Head of caudate nucleus (tissue), 42 donors: ENCODE results near the gene TRMT1.
A peak's percentile ranks its signal among the peaks of the same experiment; 100 is the strongest.

Experiments used
- DNase-seq, 42 donors: peaks; one replicate each; pipeline versions ENCODE4 v3.0.0 to v3.0.0-alpha.2; 2020 to 2021; ENCODE audit warnings: mixed read lengths in 7 of 42
- intact Hi-C: fragments of 100-400 bp; cut with DNase I; formaldehyde crosslinking; loops from one replicate; pipeline ENCODE4 v1.15.0; 2022

TRMT1 gene

DNA sequence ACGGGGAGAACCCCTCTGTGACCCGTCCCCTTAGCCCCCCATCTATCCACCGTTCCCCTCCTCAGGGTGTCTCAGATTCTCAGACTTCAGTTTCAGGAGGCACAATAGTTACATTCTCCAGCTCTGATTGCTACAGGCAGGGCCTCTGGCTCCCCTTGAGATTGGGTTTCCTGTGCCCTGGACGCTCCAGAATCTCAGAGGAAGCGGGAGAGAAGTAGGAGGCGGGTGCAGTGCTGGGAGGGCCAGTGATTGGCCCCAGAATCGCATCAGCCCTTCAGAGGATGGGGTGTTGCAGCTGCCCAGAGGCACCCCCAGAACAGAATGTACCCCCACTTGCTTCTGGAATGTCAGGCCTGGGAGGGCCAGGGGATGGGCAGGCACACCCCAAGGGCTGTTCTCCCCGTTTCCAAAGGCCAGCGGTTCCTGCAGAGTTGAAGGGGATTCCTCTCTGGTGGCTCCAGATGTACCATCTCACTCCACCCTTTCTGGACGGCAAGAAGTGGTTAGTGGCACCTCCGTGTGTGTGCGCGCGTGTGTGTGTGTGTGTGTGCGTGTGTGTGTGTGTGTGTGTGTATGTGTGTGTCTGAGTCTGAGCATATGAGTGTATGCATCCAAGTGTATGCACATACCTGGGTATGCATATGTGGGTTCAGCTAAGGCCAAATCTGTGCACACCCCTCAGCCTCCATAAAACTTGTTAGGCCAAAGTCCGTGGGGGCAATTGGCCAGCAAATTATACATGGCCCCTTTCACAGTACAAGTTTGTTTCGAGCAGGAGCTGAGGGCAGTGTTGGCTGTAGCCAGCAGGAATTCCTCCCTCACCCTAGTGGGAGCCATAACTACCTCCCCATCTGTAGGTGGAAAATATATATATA is 49.4 kb downstream of the TRMT1 start:
- intact Hi-C loops = no loop called here
- DNase-seq = no peak

DNA sequence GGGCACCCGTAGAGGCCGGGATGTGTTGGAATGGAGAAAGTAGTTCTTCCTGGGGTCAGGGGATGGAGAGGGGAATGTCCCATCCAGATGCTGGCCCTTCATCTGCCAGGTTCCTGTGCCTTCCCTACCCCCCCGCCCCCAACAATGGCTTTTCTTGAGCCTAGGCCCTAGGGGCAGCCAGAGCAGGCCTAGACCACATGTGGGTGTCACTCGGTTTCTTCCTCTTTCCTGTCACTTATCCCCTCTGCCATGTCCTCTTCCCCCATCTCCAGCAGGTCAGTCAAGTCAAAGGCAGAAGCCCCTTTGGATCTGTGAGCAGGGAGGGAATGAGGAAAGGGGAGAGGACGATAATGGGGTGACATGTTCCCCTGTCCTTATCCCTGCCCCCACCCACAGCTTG is 50.3 kb downstream of the TRMT1 start:
- intact Hi-C loops = no loop called here

DNA sequence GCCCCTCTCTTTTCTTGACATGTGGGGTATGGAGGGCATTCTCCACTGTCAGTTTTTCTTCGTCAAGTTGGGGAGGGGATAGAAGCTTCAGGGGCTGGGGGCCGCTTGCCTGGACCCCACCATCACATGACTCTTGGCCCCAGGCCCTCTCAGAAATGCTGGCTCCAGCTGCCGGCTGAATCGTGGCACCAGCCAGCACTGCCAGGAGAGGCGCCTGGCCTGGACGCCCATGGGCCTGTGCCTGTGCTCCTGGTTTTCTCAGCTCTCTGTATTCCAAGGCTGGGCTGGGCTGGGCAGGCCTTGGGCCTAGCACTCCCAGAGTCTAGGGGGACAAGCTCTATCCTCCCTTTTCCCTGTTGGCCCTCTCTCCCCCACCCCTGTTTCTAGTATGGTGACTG is 52.4 kb downstream of the TRMT1 start:
- DNase-seq = peak in 7 of 42 donors; percentile 37 to 62 (median 49)
- intact Hi-C loops = loop anchor here (5.0 kb wide), 1 partner anchor 37 kb away; no protein-coding TSS in a partner anchor

More for the DNA sequence above, 50.3 kb downstream of the TRMT1 start:
- no peak for DNase-seq

DNA sequence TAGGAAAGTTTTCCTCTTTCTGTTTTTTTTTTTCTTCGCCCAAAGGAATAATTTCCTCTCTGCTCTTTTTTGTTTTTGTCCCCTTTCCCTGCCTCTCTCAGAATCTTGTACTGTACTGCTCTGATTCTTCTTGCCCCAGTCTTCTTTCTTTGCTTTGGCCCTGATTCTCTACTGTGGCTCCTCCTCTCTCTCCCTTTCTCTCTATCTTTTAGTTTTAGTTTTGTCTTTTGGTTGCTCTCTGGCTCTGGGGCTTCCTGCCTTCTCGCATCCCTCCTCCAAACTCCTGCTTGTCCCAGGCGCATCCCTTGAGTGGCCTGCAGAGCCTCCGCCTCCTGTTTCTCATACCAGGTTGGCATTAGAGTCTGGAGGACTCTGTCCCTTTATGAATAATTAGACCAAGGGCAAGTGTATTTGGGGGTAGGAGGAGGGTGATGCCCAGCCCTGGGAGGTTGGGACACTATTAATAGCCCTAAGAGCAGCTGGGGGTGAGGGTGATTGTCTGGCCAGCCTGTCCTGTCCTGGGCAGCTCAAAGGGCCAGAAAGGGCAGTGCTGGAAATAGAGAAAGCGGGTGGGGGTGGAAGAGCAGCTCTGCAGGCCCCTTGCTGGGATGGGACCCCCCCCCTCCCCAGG is 53.0 kb downstream of the TRMT1 start:
- intact Hi-C loops = loop anchor here (5.0 kb wide), 1 partner anchor 36 kb away; no protein-coding TSS in a partner anchor
- peak in 3 of 42 donors; percentile 31 to 69 (median 59) for DNase-seq

DNA sequence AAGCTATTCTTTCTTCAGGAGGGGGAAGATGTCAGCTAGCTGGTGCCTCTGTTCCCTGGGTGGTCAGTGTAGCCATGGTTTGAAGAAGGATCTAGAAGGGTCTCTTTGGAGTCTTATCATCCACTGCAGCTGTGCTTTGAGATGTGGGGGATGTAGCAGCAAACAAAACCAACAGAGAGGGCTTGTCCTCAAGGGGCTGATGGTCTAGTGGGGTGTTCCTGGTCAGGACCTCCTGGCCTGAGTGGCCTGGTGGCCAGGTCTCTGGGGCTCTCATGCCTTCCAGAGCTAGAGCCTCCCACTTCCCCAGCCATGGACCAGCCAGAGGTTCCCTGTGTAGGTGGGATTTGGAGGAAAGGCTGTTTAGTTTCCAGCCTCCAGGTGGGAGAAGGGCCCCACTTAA is 54.2 kb downstream of the TRMT1 start:
- intact Hi-C loops = loop anchor here (5.0 kb wide), 1 partner anchor 35 kb away; no protein-coding TSS in a partner anchor
- DNase-seq = no peak

DNA sequence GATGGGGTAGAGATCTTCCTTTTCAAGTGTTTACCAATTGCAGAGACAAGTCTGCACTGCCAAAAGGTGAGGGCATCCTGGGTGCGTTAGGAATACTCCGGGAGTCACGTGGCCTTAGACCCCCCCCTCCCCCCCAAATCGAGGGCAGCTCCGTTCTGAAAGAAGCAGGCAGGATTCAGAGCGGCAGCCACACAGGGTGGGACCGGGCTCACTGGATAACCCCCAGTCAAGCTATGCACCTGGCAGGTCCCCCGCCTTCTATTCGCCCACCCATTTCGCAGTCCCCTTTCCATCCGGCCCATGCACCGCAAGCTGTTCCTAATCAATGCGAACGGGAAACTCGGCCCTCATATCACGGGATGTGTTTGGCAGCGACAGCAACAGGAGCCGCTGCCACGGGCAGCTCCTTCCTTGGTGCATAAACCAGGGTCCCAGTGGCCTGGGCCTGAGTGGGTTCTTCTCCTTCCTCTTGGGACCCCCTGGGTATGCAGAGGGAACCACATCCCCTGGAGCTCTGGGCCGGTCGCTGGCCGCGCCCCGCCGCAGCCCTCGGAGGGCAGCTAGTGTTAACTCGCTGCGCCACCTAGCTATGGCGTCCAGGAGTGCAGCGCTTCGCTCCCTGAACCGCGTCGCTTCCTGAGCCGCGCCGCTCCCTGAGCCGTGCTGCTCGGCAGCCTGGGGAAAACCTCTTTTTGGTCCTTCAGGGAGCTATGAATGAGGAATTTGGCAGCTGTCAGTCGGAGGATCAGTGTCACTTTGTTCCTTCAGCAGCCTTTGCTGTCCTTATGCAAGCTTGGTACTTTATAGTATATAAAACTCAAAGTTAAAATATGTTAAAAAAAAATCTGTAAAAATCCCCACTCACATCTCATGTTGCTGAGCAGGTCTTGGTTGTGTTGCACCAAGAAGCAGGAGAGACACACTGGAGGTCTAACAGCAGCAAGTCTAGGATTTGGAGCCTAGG is 55.3 kb downstream of the TRMT1 start:
- intact Hi-C loops = loop anchor here (5.0 kb wide), 1 partner anchor 34 kb away; no protein-coding TSS in a partner anchor
- DNase-seq = peak; percentile 75 to 97 (median 91)

DNA sequence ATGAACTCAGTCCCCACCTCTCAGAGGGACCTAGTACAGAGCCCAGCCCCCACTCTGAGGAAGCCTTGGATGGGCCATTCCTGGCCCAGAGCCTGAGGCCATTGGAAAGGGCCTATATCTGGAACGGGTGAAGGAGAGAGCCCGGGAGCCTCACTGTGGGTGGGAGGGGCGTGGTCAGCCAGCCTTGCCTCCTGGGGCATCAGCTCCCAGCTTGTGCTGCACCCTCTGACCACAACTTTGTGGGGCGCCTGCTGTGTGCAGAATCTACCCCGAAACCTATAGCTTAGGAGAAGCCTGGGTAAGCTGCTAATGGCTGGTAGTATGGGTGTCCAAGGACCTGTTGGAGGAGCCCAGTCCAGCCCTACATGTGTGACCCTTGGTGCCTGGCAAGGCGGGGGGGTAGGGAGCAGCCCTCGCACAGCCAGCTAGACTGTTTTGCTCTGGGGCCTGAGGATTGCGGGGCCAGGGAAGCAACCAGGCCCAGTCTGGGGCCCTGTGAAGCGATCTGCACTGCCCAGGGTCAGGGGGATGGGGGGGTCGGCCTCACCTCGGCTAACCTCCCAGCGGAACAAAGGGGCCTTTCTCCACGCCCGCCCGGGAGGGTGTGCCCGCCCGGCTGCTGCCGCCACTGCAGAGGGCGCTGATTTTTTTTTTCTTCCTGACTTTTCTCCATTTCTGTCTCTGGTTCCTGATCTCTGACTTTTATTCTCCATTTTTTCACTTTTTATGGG is 56.1 kb downstream of the TRMT1 start:
- peak in 35 of 42 donors; percentile 51 to 88 (median 72) for DNase-seq
- intact Hi-C loops = loop anchor here (5.0 kb wide), 1 partner anchor 33 kb away; no protein-coding TSS in a partner anchor

DNA sequence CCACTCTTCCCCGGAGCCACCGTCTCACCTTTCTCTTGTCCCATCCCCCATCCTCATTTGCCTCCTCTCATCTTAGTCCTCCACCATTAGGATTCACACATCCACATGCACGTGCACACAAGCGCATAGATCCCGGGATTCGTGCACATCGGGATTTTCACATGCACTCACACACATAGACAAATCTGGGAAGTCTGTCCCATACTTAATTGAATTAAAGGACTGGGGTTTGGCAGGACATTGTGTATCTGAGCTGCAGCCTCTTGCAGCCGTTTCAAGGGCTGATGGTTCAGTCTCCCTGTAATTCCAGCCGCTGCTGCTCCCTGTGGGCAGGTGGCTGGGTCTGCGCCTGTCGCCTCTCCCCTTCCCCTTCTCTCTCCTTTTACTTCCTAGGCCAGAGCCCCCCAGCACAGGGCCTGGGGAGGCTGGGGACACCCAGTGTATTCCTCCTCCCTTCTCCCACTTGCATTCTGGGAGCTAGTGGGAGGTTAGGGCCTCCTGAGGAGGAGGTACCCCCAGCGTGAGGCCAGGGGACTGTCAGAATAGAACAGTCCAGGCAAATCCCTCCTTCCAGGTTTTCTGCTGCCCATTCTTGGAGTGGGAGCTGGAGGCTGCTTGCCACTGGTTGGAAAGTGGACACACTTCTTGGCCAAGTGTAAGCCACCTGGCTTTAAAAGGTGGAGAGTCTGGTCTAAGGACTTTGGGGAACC is 57.4 kb downstream of the TRMT1 start:
- no peak for DNase-seq
- intact Hi-C loops = no loop called here

DNA sequence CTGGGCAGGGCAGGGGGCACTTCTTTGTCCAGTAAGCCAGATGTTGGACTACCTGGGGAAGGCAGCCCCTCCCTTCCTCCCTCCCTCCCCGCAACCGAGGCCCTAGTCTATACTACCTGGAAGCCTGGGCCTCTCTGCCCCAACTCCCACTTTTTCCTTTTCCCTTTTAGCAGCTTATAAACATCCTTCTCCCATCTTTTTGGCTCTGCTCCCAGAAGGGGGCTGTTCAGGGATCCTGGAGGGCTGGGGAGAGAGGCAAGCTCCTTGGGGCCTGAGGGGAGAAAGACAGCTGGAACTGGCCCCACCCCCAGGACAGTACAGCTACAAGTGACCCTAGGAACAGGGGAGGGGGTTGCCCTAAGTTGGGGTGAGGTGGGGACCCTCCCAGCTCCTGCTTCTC is 58.8 kb downstream of the TRMT1 start:
- intact Hi-C loops = no loop called here
- no peak for DNase-seq

DNA sequence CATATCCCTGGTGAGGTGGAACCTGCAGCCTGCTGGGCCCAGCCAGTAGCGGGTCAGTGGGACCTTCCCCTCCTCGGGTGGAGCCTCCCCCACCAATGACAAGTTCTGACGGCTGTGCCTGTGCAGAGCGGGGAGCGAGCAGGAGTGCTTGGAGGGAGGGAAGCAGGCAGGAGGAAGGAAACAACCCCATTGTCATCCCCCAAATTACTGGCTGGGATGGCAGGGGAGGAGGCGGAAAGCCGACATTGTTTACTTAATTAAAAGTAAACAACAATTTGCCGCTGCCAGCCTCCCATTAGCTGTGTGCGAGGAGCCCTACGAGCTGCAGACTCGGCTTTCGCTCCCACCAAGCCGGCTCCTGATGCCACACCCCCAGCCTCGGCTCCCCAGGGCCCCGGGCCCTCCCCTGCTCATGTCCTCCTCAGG is 59.4 kb downstream of the TRMT1 start:
- DNase-seq = no peak
- intact Hi-C loops = no loop called here

DNA sequence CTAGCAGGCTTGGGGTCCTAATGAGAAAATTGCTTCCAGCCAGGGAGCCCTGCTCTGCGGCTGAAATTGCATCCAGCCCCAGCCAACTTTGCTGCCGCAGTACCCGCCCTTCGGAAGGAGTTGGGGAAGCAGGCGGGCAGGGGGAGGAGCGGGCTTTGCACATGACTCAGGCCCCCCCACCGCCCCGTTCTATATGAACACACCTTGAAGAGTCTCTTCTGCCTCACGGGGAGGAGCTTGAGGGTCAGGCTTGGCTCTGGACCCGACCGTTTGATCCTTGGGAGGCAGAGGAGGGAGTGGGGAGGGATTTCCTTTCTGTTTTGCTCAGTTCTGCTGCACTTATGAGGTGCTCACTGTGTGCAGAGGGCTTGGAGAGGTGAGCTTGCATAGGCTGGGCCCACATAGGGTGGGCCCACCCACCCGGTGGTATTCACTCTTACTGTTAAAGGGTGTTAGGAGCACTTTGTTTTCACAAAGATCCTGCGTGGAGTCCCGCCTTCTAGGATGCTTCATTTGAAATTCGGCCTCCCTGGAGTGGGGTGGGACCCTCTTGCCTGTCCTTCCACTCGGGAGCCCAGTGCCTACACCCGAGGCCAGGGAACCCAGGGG is 60.4 kb downstream of the TRMT1 start:
- intact Hi-C loops = no loop called here
- no peak for DNase-seq

DNA sequence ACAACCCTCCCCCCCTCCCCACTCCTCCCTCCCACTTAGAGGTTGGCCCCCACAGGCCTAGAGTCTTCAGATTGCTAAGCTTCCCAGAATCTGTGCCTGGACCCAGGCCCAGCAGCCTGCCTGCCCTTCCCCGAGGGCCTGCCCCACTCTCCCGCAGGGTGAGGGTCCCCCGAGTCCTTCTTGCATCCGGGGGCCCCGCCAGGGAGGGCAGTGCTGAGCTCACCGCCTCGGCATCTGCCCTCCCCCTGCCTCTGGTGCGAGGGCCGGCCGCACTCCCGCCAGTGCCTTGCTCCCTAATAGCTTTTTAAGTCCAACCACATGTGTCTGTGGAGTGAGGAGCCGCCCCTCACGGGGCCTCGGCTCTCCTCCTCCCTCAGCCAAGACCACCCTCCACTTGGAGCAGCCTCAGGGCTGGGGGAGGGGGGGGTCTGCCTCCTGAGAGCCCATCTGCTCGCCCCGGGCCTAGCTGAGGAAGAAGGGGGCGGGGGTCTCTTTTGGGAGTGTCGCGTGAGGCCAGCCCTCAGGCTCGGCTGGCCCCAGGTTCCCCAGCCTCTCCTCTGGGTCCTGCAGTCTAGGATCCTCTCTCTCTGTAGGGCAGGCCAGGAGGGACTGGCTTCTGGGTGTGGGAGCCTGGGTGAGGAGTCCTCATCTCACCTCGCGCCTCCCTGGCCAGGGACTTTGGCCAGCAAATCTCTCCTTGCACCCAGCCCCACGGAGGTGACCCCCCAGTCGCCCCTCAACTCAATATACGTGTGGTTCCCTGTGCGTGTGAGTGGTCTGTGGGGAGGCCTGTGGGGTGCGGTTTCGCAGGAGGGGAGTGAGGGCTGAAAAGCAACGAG is 61.1 kb downstream of the TRMT1 start:
- intact Hi-C loops = no loop called here

More for the DNA sequence above, 61.1 kb downstream of the TRMT1 start:
- DNase-seq = peak in 10 of 42 donors; percentile 42 to 79 (median 64)
